Esophagus mucosa (tissue), 1 donor: ENCODE measurements around the gene TRAF7. TPM values are rescaled to one million over a fixed set of nuclear protein-coding genes. Genes with fewer than 3 reads are reported as not detected.
A peak's percentile ranks its signal among the peaks of the same experiment; 100 is the strongest.

Source experiments
- ATAC-seq: fragments of 200-7000 bp; cut with Tn5 transposase; one replicate; pipeline ENCODE4 v1.9.1; 2020
- total RNA-seq: library from RNA; stranded (reverse); gene quantifications from one replicate; pipeline ENCODE4 v1.2.4, GENCODE V29; 2023
- donor health status: DM: yes; HTN: yes; CAD: no.

Gene TRAF7
- total RNA-seq, 1 donor from 2014 or later = 96.6 TPM

DNA sequence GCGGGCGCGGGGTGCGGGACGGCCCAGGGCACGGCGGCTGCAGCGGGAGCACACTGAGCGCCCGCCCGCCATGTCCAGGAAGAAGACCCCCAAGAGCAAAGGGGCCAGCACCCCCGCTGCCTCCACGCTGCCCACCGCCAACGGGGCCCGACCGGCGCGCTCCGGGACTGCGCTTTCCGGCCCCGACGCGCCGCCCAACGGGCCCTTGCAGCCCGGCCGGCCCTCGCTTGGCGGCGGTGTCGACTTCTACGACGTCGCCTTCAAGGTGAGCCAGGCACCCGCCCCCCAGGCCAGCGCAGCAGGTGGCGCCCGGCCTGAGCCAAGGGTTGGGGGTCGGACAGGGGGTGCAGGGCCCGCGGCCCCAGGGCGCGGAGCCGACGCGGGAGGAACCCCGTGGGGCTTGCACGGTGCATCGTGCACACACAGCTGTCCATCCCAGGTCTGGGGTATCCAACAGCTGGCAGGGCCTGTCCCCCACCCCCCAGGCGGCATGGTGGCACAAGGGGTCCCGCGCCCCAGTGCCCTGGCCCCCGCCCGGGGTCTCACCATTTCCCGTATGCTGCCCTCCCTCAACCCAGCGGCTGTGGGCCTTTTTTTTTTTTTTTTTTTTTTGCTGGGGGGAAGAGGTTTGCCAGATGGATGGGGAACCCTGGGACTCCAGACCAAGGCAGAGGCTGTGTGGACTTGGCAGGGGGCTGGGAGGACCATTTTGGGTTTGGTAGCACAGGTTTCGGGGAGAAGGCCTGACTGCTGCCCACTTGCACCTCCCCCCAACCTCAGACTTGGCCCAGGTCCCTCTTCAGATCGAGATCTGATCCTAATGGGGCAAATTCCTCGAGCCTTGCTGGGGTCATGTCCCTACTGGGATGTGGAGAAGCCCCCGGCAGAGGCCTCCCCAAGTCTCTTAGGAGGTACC is 6.6 kb upstream of the TRAF7 start:
- ATAC-seq = peak; percentile 0

DNA sequence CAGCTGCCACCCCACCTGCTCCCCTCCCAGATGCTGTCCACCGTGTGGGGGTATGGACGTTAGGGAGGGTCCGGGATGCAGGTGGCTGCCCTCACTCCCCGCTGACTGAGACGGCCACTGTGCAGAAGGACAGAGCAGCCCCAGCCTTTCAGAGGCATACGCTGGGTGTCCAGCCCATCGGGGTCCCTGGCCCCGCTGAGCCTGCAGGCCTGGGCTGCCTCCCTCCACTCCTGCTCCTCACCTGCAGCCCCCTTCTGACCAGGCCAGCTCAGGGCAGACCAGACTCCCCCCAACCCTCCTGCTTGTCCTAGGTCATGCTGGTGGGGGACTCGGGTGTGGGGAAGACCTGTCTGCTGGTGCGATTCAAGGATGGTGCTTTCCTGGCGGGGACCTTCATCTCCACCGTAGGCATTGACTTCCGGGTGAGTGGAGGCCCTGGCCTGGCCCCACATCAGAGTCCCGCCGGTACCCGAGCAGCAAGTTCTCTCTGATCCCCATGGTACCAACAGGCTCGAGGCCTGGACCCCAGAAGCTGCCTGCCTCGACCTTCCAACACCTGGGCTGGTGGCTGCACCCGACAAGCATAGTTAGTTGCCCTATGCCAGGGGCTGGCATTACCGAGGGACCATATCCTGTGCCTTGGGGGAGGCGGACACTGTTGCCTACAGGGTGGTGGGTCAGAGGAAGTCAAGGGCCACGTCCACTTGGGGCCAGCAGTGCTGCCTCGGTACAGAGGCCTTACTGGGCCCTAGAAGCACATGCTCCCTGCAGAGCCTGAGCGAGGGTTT is 5.8 kb upstream of the TRAF7 start:
- no peak for ATAC-seq

DNA sequence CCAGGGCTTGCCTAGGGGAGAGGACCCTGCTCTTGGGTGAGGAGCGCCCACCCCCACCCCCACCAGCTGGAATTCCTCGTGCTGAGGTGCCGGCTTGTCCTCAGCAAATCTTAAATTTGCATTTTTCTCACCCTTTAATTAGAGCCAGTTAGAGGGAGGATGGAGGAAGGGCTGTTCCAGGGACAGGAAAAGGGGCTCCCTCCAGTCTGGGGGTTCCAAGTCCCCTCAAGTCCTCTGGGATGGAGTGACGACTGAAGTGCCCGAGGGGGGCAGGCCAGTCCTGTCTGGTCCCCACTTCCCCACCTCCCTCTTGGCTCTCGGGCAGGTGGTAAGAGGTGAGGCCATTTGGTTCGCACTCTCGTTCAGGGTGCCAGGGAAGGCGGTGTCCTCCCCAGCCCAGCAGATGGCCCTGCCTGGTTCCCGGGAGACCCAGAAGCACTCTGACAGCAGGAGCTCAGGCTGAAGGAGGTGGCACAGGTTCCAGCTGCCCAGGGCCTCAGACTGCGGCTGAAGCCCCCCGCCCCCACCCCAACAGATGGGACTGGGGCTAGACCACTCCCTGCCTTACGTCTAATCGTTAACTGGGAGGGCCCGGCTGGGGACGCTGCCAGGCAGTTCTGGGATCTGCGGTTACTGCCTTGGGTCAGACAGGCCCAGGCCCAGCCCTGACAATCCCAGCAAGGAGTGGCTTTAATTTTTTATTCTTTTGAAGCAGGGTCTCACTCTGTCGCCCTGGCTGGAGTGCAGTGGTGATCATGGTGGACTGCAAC is 5.0 kb upstream of the TRAF7 start:
- ATAC-seq = no peak

DNA sequence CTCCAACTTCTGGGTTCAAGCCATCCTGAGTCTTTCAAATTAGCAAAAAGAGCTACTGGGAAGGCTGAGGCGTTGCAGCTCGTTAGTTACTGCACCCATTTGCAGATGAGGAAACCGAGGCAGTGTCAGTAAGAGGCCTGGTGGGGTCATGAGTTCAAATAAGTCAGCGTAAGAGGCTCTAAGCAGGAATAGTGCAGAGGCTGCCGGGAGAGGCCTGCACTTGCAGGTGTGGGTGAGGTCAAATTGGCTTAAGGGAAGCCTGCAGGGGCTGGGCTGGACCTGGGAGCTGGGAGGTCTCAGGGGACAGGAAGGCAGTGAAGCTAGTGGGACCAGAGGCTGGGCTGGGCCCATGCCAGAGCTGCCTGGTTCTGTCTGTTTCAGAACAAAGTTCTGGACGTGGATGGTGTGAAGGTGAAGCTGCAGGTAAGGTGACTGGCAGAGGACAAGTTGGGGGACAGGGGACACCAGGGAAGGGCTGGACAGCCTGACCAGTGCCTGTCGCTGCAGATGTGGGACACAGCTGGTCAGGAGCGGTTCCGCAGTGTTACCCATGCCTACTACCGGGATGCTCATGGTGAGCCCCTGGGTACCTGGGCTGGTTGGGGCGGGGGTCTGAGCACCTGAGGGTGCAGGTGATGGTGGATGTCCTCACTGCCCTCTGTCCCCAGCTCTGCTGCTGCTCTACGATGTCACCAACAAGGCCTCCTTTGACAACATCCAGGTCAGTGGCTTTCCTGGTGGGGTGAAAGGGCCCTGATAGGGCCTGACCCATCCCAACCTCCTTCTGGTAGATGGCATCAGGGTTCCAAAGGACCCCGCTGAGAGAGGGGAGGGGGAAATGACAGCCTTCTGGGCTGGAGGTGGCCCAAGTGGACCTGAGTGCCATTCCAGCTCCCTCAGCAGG is 4.1 kb upstream of the TRAF7 start:
- ATAC-seq = no peak

DNA sequence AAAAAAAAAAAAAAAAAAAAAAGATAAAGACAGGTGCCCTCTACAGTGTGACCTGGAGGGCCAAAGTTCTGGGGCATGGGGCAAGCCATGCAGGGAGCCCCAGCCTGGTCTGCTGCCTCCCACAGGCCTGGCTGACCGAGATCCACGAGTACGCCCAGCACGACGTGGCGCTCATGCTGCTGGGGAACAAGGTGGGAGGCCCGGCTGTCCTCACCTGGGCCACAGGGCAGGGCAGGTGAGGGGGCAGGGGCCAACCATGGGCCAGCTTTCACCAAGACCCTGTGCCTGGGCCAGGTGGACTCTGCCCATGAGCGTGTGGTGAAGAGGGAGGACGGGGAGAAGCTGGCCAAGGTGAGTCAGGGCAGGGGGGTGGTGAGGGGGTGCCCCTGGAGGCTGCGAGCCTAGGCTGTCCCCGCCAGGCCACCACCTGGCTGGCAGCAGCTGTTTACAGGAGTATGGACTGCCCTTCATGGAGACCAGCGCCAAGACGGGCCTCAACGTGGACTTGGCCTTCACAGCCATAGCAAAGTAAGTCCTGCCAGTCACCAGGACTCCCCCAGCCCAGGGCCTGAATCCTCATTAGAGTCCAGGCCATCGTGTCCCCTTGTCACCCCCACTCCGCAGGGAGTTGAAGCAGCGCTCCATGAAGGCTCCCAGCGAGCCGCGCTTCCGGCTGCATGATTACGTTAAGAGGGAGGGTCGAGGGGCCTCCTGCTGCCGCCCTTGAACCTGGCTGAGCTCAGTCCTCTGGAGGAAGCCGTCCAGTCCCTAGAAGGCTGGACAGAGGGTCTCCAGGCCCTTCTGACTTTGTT is 2.7 kb upstream of the TRAF7 start:
- ATAC-seq = no peak

DNA sequence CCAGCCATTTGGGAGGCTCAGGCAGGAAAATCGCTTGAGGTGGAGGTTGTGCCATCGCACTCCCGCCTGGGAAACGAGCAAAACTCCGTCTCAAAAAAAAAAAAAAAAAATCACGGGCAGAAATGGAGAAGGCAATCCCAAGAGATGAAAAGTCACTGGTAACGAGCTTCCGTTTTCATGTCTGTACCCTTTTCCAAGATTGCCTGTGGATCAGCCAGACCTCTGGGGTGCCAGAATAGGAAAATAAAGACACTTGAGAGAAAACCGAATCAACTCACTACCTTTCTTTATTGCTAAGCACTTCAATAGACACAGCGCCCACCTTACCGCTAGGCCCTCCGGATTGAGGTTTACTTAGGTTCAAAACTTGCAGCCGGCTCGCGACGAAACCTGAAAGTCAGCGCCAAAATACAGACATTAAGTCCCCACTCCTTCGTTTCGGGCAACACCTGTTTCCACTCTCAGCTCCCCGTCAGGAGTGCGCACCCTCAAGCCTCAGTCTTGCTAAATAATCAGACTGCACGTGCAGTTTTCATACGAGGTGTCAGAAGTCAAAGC is 970 bp upstream of the TRAF7 start:
- no peak for ATAC-seq

DNA sequence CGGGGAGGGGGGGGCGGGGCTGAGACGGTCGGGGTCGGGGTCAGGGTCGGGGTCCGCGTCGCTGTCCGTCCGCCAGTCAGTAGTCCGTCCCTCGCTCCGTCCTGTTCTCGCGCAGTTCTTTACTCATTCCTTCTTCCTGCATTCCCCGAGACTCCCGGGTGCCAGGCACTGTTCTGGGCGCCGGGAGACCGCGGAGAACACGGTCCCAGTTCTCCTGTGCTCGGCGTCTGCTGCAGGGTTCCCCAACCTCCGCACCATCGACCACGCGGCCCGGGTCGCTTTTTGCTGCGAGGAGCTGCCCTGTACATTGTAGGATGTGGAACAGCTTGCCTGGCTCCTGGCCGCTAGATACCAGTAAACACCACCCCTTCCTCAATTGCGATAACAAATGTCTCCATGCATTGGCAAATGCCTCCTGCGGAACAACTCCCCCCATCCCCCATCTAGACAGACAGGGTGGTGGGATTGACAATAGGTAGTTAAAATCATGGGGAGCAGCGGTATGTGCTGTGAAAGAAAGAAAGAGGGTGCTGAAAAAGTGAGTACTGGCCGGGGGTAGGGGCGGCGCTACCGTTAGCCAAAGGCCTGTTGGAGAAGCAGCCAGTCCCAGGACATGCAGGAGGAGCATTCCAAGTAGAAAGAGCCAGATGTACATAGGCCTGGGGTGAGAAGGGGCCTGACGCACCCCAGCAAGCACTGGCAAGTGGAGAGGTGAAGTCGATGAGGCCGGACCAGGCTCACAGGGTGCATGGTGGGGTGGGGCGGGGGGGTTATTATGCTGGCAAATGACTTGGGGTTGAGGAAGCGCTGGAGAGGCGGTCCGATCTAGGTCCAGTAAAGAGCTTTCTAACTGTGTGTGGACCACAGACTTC is 631 bp downstream of the TRAF7 start:
- peak; percentile 8 for ATAC-seq

DNA sequence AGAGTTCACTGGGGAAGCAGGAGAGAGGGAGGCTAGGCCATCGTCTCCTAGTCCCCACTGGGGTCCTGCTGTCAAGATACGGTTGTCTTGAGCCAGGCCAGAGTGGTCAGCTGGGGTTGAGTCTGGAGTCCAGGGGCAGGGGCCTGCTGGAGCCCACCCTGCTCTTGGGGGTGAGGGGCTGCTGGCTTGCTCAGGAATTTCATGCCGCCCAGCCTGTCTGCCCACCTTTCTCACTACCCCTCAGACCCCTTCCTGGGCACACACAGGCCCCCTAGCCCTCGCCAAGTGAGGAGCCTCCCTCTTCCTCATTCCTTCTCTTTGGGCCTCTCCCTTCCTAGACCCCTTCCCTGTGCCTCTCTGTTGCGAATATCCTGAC is 1.3 kb downstream of the TRAF7 start:
- no peak for ATAC-seq

DNA sequence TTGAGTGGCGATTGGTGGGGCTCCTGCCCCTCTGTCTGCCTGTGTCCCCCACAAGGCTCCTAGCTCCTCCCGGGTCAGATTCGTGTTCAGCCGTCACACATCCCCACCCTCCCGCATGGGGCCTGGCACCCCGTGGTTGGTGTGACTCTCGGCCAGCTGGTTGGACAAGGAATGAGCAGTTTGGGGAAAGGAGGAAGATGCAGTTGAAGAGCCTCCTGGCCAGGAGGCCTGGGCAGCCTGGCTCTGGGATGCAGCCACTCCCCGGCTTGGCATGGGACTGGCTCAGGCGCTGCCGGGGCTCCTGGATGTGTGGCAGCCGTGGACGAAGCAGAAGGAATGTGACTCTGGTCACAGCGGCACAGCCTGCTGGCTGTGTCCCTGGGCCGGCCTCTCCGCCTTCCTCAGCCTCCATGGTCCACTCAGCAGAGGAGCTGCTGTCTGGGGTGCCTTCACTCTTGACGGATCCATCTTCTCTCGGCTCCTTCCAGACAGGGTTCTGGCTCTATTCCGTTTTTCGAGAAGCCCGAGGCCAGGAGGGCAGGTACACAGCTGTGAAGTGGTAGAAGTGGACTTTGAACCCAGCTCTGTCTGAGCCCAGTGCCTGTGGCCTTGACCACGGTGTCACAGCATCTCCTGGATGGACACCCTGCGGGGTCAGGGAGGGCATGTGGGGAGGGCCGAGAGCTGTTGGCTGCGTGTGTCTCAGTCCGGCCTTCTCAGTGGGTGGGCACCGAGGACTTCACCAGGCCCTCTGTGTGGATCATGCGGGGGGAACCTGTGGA is 2.1 kb downstream of the TRAF7 start:
- ATAC-seq = peak; percentile 1

DNA sequence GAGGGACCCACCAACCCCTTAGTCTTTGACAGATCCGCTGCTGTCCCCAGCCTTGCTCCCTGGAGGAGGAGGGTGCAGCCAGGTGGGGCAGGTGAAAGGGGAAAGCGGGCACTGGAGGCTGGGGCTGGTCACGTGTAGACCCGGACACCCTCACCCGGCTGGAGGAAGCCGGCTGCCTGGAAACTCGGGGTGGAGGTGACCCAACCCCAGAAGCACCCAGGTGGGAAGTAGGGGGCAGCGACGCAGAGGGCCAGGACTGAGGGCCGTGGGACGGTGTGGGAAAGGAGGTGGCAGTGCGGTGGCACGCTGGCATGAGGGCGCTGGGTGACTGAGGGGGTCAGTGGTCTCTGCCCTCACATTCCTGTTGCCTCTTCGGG is 2.7 kb downstream of the TRAF7 start:
- ATAC-seq = no peak

DNA sequence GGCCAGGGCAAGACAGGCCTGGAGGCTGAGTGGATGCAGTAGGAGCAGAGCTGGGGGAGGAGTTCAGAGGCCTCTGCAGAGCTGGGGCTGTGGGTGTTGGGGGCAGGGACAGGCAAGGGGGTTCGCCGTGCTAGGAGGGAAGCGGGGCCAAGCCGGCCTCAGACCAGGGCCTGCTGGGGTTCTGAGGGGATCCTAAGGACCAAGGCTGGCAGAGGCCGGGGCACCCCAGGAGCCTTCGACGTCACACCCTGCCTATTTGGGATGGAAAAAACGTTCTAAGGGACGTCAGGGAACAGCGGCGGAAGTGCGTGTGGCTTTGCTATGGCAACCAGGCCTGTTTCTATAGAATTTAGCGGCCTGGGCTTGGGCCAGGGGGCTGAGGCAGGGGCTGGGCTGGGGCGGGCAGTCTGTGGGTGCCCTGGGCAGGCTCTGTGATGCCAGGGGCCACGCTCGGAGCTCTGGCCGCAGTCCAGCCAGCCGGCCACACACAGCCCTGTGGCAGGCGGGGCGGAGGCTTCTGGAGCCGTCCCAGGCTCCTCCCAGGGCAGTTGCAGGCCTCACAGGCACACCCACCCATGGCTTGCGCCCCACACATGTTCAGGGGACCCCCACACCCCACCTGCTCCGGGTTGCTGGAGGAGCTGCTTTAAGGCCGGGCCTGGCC is 3.7 kb downstream of the TRAF7 start:
- ATAC-seq = no peak

DNA sequence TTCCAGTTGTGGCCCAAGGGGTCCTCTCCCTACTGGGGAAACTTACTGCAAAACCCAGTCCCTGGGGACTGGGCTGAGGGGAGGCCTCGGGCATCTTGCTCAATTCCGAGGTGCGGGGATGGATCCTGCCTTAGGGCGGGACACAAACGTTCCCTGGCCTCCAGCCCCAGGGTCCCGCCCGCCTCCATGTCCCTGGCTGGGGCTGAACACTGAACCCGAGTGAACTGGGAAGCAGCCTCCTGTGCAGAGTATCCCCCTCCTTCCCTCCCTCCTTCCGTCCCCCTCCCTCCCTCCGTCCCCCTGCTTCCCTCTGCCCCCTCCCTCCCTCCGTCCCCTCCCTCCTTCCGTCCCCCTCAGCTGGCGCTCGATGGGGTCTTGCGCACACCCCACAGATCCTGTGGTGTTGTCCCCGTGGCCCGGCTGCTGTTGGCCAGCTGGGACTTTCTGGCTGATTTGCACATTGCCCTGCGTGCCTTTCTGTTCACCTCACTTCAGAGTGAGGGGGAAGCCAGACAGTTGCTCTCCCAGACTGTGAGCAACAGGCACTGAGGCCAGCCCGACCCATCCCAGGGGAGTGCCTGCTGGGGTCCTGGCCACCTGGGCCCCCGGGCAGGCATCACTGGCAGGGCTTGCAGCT is 5.5 kb downstream of the TRAF7 start:
- peak; percentile 1 for ATAC-seq

DNA sequence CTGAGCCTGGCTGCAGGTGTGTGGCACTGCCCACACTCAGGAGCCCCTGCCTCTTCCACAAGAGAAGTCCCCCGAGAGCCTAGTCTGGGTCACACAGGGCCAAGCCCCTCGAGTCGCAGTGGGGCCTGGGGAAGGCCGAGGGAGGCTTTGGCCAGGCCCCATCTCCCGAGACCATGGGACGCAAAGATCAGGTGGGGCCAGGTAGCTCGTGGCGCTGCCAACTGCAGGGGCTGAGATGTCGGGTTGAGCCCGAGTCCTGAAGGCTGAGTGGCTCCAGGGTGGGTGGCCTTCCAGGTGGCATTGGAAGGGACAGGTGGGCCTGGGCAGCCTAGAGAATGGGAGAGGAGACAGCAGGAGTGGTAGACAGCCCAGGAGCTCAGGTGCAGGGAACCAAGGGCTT is 6.3 kb downstream of the TRAF7 start:
- ATAC-seq = no peak

DNA sequence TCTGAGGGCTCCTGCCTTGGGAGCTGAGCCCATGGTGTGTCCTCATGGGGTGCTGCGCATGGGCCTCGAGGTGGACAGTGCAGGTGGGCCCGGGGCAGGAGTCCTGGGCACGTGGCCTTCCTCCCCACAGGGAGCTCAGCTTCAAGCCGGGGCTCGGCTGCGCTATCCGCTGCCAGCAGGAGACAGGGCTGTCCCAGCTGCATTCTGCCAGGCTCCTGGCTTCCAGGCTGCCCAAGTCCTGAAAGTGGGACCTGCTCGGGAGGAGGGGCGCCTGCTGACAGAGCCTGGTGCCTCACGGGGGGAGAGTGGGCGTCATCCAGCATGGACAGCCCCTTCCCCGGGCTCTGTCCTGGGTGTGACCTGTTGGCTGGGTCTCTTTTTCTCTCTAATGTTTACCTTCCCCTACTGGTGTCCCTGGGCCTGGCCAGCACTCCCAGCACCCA is 7.1 kb downstream of the TRAF7 start:
- ATAC-seq = peak; percentile 6

DNA sequence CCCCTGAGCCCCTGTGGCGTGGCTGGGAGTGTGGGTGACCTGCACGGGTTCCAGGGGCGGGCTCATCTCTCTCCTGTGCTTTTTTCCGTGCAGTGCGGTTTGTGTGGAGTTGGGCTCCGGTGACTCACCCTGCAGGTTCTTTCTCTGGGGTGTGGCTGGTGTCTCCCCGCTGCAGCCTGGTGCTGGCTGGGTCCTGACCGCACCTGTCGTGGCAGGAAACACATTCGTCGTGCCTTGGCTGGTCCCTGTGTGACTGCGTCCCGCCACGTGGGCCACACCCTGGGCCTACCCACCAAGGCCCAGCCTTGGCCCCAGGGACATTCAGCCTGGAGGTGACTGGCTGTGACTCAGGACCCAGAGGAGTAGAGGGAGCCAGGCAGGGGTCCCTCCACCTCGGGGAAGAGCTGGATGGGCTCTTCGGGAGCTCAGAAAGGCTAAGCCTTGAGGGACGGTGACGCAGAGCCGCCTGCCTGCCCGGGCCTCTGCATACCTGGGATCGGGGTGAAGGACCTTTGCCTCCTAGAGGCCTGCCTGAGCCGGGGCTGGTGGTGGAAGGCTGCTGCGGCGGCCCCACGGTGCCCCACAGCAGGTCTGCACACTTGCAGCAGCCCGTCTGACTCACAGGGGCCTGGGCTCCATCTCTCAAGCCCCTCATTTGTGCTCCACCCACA is 7.8 kb downstream of the TRAF7 start:
- peak; percentile 87 for ATAC-seq

DNA sequence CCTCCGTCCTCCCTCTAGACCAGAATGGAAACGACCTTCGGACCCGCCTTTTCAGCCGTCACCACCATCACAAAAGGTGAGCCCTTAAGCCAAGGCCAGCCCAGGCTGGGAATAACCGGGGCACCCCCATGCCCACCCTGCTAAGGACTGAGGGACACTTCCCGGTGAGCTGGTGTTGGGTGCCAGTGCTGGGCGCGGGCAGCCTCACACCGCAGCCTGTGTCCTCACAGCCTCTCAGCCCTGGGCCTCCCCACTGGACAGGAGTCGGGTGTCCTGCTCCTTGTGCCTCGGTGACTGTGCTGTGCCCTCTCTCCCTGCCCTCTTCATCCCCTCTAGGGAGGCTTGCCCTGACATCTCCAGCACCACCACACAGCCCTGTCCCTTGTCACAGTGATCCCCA is 10.3 kb downstream of the TRAF7 start:
- ATAC-seq = no peak
